Astrocyte of the cerebellum (primary cell): ENCODE measurements around the gene SORCS3.

Experiments
- DNase-seq: peaks from one replicate; pipeline ENCODE4 v3.0.0-alpha.2; 2011; ENCODE audit warnings: low read depth
- H3K4me3 ChIP-seq: 2 replicates; pipeline ENCODE4 v1.5.1; 2011; ENCODE audit warnings: mild to moderate bottlenecking, low read depth, low read length, moderate library complexity
- CTCF ChIP-seq: IDR thresholded peaks from 2 replicates; pipeline ENCODE4 v1.5.1; 2012; ENCODE audit warnings: low read length, low read depth, moderate library complexity, mild to moderate bottlenecking; ENCODE audit errors: missing control alignments
- in situ Hi-C: cut with HindIII; loops from 2 replicates; pipeline ENCODE4 v1.10.0; 2017; ENCODE audit warnings: low sequenced_read_pairs

Gene SORCS3

GRCh38 chr10:104665174-104665573 is 24.1 kb downstream of the SORCS3 start:
- no peak for TF ChIP-seq CTCF
- in situ Hi-C loops = no loop called here
- no peak for DNase-seq
- H3K4me3 ChIP-seq = no peak overlapping the region

DNA sequence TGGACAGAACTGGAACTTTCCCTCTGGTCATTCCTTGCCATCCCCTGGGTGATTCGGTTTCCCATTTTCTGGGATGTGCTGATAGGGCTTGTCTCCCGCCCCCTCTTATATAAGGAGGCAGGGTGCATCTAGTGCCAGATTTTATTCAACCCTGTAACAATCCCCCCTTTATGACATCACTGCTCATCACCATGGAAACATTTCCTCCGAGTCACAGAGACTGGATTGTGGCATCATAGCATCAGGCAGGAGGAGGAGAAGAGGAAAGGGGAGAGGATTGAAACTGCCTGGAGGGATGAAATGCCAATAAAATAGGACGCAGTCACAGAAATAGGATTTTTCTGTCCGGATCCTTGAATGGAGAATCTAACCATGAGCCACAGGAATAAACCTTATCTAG is 25.0 kb downstream of the SORCS3 start:
- in situ Hi-C loops = no loop called here
- DNase-seq = no peak
- TF ChIP-seq CTCF = no peak
- H3K4me3 ChIP-seq = no peak overlapping the region

- TF ChIP-seq CTCF = no peak
- DNase-seq = no peak
- in situ Hi-C loops = no loop called here
- H3K4me3 ChIP-seq = no peak overlapping the region
Observed at GRCh38 chr10:104676874-104677273, 35.8 kb downstream of the SORCS3 start.

- no peak overlapping the region for H3K4me3 ChIP-seq
- no peak for DNase-seq
- TF ChIP-seq CTCF = no peak
- in situ Hi-C loops = no loop called here
Observed at GRCh38 chr10:104678658-104679057, 37.6 kb downstream of the SORCS3 start.

DNA sequence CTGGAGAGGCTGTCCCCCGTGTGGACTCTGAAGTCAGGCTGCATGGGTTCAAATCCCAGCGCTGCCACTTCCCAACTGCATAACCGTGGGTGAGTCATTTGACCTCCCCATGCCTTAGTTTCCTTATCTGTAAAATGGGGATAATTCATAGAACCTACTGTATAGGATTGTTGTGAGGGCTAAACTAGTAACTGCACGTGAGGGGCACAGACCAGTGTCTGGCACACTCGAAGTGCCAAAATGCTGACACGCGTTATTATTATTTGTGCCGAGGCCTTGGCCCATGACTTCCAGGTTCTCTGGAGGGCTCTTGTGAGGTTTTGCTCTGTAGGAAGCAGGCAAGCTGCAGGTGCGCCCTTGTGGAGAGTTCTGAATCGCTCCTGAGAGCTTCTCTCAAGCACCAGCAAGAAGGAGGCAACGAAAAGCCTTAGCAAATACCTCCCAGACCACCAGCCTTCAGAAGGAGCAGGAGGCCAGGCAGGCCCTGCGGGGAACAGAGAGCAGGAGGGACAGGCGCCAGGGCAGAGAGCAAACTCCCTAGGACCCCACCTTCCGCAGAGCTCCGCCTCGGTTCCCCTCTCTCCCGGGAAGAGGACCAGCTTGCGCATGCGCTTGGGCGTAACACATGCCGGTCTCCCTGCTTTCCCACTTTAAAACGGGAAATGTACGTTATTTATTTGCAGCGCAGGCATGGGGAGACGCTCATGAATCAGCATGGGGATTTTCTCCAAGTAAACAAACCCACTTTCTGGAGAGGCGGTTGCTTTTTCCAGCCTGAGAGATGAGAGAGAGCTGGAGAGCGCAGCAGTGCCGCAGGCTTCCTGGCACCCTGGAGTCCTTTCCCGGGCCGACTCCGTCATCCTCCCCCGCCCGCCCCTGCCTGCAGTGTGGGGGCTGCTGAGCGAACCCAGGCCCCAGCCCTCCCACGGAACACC is 39.6 kb downstream of the SORCS3 start:
- DNase-seq = no peak
- in situ Hi-C loops = no loop called here
- H3K4me3 ChIP-seq = peak overlapping the region; percentile 38
- TF ChIP-seq CTCF = no peak

- in situ Hi-C loops = no loop called here
- no peak for TF ChIP-seq CTCF
- DNase-seq = no peak
- H3K4me3 ChIP-seq = peak overlapping the region; percentile 38
Observed at GRCh38 chr10:104681485-104681884, 40.4 kb downstream of the SORCS3 start.
